HL-60 (cell line): ENCODE measurements around the gene CSTF2.

Source experiments
- CTCF ChIP-seq: IDR thresholded peaks from one replicate; pipeline ENCODE4 v1.5.1; 2011; ENCODE audit warnings: low read length, control low read depth, inconsistent platforms; ENCODE audit not compliant: insufficient read depth
- REST ChIP-seq: IDR thresholded peaks from 2 replicates; pipeline ENCODE4 v1.6.1; 2012; ENCODE audit warnings: low read depth; ENCODE audit not compliant: insufficient replicate concordance

GRCh38 chrX:100812216-100813158 lies 7.7 kb upstream of the CSTF2 start:
- TF ChIP-seq REST = no peak
- no peak for TF ChIP-seq CTCF
